GM21529 (cell line): ENCODE measurements around the gene MEIOB.
"Not testable (repeated sequence)": the region's sequence is repeated elsewhere in the genome, so short reads cannot be mapped to it uniquely, and the experiment has no call there.

Source experiments
- ATAC-seq: cut with Tn5 transposase; IDR thresholded peaks from one replicate; pipeline ENCODE4 v1.9.1; 2021; ENCODE audit not compliant: unreplicated experiment

MEIOB gene

DNA sequence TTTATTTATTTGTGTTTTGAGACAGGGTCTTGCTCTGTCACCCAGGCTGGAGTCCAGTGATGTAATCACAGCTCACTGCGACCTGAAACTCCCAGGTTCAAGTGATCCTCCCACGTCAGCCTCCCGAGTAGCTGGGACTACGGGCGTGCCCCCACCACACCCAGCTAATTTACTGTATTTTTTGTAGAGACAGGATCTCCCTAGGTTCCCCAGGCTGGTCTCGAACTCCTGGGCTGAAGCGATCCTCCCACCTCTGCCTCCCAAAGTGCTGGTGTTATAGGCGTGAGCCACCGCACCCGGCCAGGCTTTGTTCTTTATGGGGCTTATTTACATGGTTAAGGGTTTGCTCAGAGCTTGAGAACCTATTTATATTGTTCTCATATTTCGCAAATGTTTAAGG is 5.8 kb upstream of the MEIOB start:
- no peak for ATAC-seq

DNA sequence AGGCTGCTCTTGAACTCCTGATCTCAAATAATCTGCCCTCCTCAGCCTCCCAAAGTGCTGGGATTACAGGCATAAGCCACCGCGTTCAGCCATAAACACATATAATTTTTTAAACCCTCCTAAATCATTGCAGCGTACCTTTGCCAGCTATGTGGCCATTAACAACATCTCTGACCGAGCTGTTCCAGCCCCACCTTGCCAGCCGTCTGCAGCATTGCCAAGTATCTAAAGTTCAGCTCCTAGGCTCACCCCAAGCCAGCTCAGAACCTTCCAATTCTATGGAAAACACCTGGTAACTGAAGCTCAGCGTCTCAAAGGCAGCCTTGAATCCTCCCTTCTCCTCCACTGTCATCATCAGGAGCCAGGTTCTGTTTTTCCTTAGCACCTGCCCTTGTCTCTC is 5.1 kb upstream of the MEIOB start:
- no peak for ATAC-seq

GRCh38 chr16:1876468-1876867 is 4.5 kb upstream of the MEIOB start:
- ATAC-seq = no peak

- ATAC-seq = not testable (repeated sequence)
Measured at GRCh38 chr16:1876066-1876465, 4.1 kb upstream of the MEIOB start.

DNA sequence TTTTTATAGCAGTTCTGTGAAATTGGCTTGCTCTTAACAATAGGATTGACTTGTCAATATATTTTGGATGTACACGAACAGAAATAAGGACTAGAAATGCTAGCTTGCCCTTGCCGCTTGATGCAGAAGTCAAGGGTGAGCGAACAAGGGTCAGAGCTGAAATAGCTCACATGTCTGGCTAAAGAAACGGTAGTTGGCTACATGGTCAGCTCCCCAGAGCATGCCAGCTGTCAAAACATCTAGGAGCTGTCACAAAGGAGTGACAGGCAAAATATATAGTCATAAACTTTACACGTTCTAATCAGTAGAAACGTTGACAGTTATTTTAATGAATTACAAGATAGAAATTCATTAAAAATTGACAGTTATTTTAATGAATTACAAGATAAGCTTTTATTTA is 2.9 kb upstream of the MEIOB start:
- no peak for ATAC-seq

- ATAC-seq = no peak
Measured at GRCh38 chr16:1870365-1871082, 1.4 kb downstream of the MEIOB start.

DNA sequence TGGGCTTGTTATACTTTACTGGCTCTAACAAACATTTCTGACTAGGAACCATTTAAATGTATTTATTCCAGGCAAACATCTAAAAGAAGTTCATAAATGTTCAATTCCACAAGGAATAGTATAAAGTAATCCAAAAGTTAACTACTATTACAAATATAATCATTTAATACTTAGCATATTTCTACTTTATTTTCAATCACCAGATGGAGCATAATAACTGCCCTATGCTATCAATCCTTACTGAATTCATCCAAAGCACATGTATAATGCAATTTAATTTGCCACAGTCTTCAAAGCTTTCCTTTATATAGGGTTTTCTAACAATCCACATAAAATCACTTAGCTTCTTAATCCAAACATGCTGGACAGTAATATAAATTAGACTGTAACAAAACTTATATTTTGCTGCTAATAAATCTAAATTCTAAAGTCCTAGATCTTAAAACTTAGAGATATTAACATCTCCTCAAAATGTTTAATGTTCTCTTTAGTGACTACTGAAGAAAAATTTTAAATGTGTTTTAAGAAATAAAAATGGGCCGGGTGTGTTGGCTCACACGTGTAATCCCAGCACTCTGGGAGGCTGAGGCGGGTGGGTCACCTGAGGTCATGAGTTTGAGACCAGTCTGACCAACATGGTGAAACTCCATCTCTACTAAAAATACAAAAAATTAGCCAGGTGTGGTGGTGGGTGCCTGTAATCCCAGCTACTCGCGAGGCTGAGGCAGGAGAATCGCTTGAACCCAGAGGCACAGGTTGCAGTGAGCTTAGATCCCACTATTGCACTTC is 5.9 kb downstream of the MEIOB start:
- no peak for ATAC-seq

GRCh38 chr16:1863681-1864460 is 8.1 kb downstream of the MEIOB start:
- ATAC-seq = no peak

GRCh38 chr16:1862394-1862793 is 9.6 kb downstream of the MEIOB start:
- ATAC-seq = no peak

DNA sequence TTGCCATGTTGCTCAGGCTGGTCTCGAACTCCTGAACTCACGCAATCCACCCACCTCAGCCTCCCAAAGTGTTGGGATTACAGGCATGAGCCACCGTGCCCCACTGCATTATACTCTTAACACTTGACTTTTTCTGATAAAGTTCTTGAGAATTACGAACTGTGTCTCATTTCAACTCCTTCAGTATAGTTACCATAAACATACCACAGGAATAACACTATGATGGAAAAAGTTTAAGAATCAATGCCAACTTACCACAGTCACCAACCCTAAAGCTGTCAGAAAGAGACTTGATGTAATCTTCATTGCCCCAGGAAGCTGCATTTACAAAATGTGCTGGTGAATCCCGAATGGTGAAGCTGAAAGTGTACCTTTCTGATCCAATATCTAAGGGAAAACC is 10.2 kb downstream of the MEIOB start:
- no peak for ATAC-seq

GRCh38 chr16:1859650-1860049 is 12.3 kb downstream of the MEIOB start:
- ATAC-seq = no peak

DNA sequence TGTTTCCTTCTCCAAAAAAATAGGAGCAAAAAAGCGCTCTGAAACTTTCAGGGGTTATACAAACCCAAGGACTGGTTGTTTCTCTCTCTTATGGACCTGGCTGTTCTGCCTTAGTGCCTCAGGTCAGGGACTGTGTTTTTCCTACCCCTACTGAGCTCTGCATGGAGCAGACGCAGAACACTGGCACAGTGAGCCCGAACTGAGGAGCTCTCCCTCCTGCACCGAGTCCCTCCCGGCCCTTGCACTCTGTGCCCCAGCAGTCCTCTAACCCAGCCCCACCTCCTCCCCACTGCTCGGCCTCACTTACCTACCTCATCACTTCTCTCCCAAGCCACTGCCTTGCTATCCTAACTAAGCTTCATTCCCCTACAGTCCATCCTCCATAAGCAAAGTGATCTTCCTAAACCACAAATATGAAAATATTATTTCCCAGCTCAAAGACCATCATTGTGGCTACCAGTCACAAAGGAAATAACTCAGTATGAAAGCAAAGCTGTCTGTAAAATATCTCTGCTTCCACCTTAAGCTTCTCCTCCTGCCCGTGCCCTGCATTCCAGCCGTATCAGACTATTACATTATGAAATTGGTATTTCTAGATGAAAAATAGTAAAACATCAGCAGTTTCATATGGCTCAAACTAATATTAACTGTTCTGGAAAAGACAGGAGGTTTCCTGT is 13.6 kb downstream of the MEIOB start:
- no peak for ATAC-seq

GRCh38 chr16:1857433-1858097 is 14.4 kb downstream of the MEIOB start:
- ATAC-seq = no peak

DNA sequence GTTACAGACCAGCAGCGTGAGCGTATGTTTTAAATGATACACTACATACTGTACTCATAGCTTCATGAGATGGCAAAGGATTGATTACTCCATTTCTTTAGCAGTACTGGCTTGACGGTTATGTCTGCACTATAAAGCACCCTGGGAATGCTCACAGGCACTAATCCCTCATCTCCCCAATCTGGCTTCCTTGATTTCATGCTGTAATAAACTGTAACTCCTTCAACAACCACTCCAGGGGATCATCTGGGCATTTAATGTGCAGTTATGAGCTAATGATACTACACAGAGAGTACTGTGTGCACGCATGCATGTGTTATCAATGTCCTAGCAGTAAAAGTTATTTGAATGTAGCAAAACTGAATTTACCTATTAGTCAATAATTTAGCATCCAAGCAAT is 20.2 kb downstream of the MEIOB start:
- ATAC-seq = no peak

DNA sequence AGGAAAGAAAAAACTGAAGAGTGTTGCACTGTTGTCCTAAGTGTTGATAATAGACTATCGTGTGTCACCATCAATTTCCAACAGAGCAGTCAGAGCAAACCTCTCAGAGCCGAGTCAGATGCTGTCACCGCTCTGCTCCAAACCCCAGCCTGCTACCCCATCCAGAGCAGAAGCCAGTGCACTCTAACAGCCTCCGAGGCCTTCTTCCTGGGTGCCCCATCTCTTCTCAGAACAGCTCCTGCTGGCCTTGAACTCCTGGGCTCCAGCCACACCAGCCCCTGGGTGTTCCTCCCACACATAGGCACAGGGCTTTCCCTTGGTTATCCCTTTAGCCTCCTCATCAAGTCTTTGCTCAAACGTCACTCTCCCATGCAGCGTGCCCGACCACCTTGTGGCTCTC is 21.0 kb downstream of the MEIOB start:
- ATAC-seq = no peak

GRCh38 chr16:1846416-1846815 is 25.5 kb downstream of the MEIOB start:
- ATAC-seq = no peak

GRCh38 chr16:1845985-1846384 is 26.0 kb downstream of the MEIOB start:
- ATAC-seq = no peak

GRCh38 chr16:1839554-1839953 is 32.4 kb downstream of the MEIOB start:
- ATAC-seq = no peak

DNA sequence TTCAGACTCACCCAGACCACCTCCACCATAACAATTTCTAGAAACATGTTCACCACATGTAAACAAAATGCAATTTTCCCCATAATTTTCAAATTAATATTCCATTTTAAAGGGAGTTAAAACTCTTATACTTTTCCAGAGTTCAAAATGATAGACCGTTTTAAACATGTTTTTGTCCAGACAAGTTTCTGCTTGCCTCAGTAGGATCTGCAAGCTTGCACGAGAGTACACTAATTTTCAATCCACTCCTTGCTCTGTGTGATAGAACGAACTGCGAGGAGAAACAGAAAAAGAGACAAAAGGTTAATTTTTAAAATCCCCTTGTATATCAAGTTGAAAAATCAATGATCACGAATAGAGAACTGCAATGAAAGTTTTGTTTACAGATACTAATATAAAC is 37.9 kb downstream of the MEIOB start:
- ATAC-seq = no peak

DNA sequence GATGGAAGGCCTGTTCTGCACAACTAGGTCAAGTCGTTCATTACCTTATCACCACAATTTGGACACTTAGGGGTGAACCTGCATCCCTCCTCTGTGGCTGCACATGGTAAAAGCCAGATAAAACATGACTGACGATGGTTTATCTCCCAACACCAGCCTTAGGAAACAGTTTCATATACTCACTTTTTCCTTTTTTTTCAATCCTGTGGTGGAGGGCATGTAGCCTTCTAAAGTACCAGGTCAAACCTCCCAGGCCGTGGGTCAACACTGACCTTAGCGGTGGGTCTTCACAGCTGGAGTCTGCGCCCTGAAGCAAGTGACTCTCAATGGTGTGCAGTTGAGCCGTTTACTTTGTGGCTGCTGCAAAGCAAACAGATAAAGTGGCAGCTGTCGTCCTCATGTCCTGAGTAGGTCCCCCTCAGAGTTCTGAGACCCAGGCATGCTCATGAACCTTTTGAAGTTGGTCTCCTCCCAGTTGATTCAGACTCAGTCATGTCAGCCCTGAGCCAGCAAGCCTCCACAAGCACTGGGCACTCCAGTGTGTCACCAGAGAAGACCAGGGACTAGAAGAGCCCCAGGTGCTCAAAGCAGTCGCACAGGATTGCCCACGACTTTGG is 39.0 kb downstream of the MEIOB start:
- no peak for ATAC-seq
